Activated naive CD4-positive, alpha-beta T cell treated with Interleukin-2 at 50 U/mL for 16 hours (primary cell): ENCODE results near the gene KCNIP3.
"Not testable (repeated sequence)": the region's sequence is repeated elsewhere in the genome, so short reads cannot be mapped to it uniquely, and the experiment has no call there.

ENCODE experiments used
- DNase-seq: peaks from one replicate; pipeline ENCODE4 v3.0.0-alpha.2; 2020

Gene KCNIP3

GRCh38 chr2:95433373-95433772 is 136.2 kb downstream of the KCNIP3 start:
- not testable (repeated sequence) for DNase-seq

DNA sequence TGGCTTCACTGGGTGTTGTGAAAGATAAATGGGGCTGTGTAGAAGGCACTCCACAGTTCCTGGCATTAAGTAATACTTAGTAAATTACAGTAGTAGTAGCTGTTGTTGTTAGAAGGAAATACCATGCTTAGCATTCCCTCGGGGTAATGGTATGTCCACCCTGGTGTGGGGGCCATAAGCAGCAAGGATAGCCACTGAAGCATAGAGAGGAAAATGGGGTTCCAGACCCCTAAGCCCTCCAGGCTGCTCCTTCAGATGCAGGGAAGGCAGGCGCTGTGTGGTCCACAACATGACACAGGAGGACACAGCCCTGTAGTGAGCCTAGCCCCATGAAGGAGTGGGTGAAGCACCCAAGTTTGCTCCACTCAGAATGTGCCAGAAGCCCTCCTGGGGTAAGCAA is 136.8 kb downstream of the KCNIP3 start:
- DNase-seq: not testable (repeated sequence)

GRCh38 chr2:95434507-95435076 is 137.4 kb downstream of the KCNIP3 start:
- not testable (repeated sequence) for DNase-seq

- DNase-seq: not testable (repeated sequence)
Measured at GRCh38 chr2:95435162-95435871, 138.2 kb downstream of the KCNIP3 start.
